PC-9 (cell line): ENCODE data around the gene EGFLAM. TPM values are rescaled to one million over a fixed set of nuclear protein-coding genes. Genes with fewer than 3 reads are reported as not detected.

Source experiments
- BruUV-seq: library from RNA; stranded (reverse); fragments of 400-500 nt; replicated peaks from 2 replicates; lab custom pipeline; 2021; lab: Mats Ljungman, UMichigan
- CTCF ChIA-PET: fragments of 300-600 bp; sonication (Branson Sonifier 250); formaldehyde crosslinking; loops from one replicate; lab custom pipeline; 2022; ENCODE audit warnings: antibody characterized with exemption; lab: Charles Lee
- POLR2A ChIA-PET: fragments of 300-600 bp; sonication (Branson Sonifier 250); formaldehyde crosslinking; loops from one replicate; lab custom pipeline; 2022; ENCODE audit warnings: antibody characterized with exemption; ENCODE audit not compliant: unreplicated experiment; lab: Charles Lee
- DNase-seq, 2 experiments: peaks; one replicate each; pipeline versions ENCODE4 v3.0.0 to v3.0.0-alpha.2; 2015 to 2022; ENCODE audit warnings: mixed read lengths in 1 of 2
- H2AFZ ChIP-seq: fragments of 200-600 bp; sonication (generic); 2 replicates; pipeline ENCODE4 v1.8.1; 2017; ENCODE audit warnings: antibody characterized with exemption
- H3F3A ChIP-seq: fragments of 200-600 bp; sonication (generic); 2 replicates; pipeline ENCODE4 v1.8.1; 2017; ENCODE audit warnings: antibody characterized with exemption, mild to moderate bottlenecking, low read depth; ENCODE audit not compliant: insufficient read depth
- H3K27ac ChIP-seq: fragments of 200-600 bp; sonication (generic); 2 replicates; pipeline ENCODE4 v1.6.1; 2016; ENCODE audit warnings: mixed run types
- H3K27me3 ChIP-seq: fragments of 200-600 bp; sonication (generic); 2 replicates; pipeline ENCODE4 v1.6.1; 2016; ENCODE audit warnings: low read depth, mixed run types; ENCODE audit not compliant: insufficient read depth
- H3K36me3 ChIP-seq: fragments of 200-600 bp; sonication (generic); 2 replicates; pipeline ENCODE4 v1.6.1; 2016; ENCODE audit warnings: low read depth, mixed run types
- H3K4me1 ChIP-seq: fragments of 200-600 bp; sonication (generic); replicated peaks from 2 replicates; pipeline ENCODE4 v1.6.1; 2016; ENCODE audit warnings: mixed run types; ENCODE audit not compliant: insufficient read depth
- H3K4me2 ChIP-seq: fragments of 200-600 bp; sonication (generic); 2 replicates; pipeline ENCODE4 v1.6.1; 2017; ENCODE audit warnings: mixed run types
- H3K4me3 ChIP-seq: fragments of 200-600 bp; sonication (generic); 2 replicates; pipeline ENCODE4 v1.6.1; 2016; ENCODE audit warnings: mixed run types
- H3K79me2 ChIP-seq: fragments of 200-600 bp; sonication (generic); 2 replicates; pipeline ENCODE4 v1.6.1; 2017; ENCODE audit warnings: low read depth, mixed run types
- H3K9me2 ChIP-seq: fragments of 200-600 bp; sonication (generic); 2 replicates; pipeline ENCODE4 v1.8.1; 2017; ENCODE audit warnings: mild to moderate bottlenecking; ENCODE audit not compliant: insufficient read depth
- H3K9me3 ChIP-seq: fragments of 200-600 bp; sonication (generic); 2 replicates; pipeline ENCODE4 v1.8.1; 2016; ENCODE audit warnings: low read depth; ENCODE audit not compliant: insufficient read depth
- H4K20me1 ChIP-seq: fragments of 200-600 bp; sonication (generic); 2 replicates; pipeline ENCODE4 v1.8.1; 2017; ENCODE audit not compliant: insufficient read depth
- CTCF ChIP-seq: fragments of 200-600 bp; sonication (generic); conservative IDR thresholded peaks from 2 replicates; pipeline ENCODE4 v1.6.1; 2017; ENCODE audit warnings: mixed run types, antibody characterized with exemption, mild to moderate bottlenecking, moderate library complexity
- EZH2 ChIP-seq: fragments of 200-600 bp; sonication (generic); IDR thresholded peaks from 2 replicates; pipeline ENCODE4 v1.8.0; 2017; ENCODE audit warnings: antibody characterized with exemption, low read depth
- intact Hi-C: fragments of 100-400 bp; cut with micrococcal nuclease; formaldehyde crosslinking; loops from one replicate; pipeline ENCODE4 v1.10.0; 2022; ENCODE audit not compliant: unreplicated experiment
- total RNA-seq: library from RNA; stranded (reverse); gene quantifications from 2 replicates; pipeline ENCODE4 v1.2.3, GENCODE V29; 2021

The EGFLAM gene
- total RNA-seq, 1 experiment from 2014 or later = not detected

GRCh38 chr5:38369692-38370091 lies 111.3 kb downstream of the EGFLAM start:
- no peaks in the 10 kb centered on the region for H4K20me1 ChIP-seq
- H3K27me3 ChIP-seq = peaks cover 84% of the 10 kb centered on the region
- CTCF ChIA-PET = no interaction called here
- POLR2A ChIA-PET = interaction anchor here (0.5 kb wide), 1 partner anchor 72 kb away, joined by 9 read pairs; no protein-coding TSS in a partner anchor
- H3K9me3 ChIP-seq = no peaks in the 10 kb centered on the region
- DNase-seq = peak in 1 of 2 experiments; percentile 34
- no peaks in the 10 kb centered on the region for H3K79me2 ChIP-seq
- no peaks in the 10 kb centered on the region for H3F3A ChIP-seq
- H3K4me3 ChIP-seq = no peak overlapping the region
- TF ChIP-seq EZH2 = no peak
- TF ChIP-seq CTCF = no peak
- no peak overlapping the region for H3K4me2 ChIP-seq
- intact Hi-C loops = no loop called here
- H3K36me3 ChIP-seq = no peaks in the 10 kb centered on the region
- no peaks in the 10 kb centered on the region for H3K9me2 ChIP-seq
- no peaks in the 10 kb centered on the region for H3K4me1 ChIP-seq
- H2AFZ ChIP-seq = no peak overlapping the region
- H3K27ac ChIP-seq = no peak overlapping the region
- BruUV-seq = no TSS peak

- H3K9me3 ChIP-seq = no peaks in the 10 kb centered on the region
- no TSS peak for BruUV-seq
- peak in 1 of 2 experiments; percentile 21 for DNase-seq
- no peaks in the 10 kb centered on the region for H3K4me1 ChIP-seq
- H4K20me1 ChIP-seq = no peaks in the 10 kb centered on the region
- H3K4me3 ChIP-seq = no peak overlapping the region
- H3K27ac ChIP-seq = no peak overlapping the region
- no peak overlapping the region for H2AFZ ChIP-seq
- no peaks in the 10 kb centered on the region for H3K79me2 ChIP-seq
- TF ChIP-seq CTCF (no peak), EZH2 (no peak)
- H3F3A ChIP-seq = no peaks in the 10 kb centered on the region
- CTCF ChIA-PET = no interaction called here
- no peak overlapping the region for H3K4me2 ChIP-seq
- H3K27me3 ChIP-seq = peaks cover 89% of the 10 kb centered on the region
- intact Hi-C loops = no loop called here
- H3K36me3 ChIP-seq = no peaks in the 10 kb centered on the region
- H3K9me2 ChIP-seq = no peaks in the 10 kb centered on the region
- POLR2A ChIA-PET = interaction anchor here (0.5 kb wide), 1 partner anchor 71 kb away, joined by 9 read pairs; no protein-coding TSS in a partner anchor
Measured at GRCh38 chr5:38370358-38371100, 112.2 kb downstream of the EGFLAM start.

- Histone ChIP-seq H3K36me3 (no peaks in the 10 kb centered on the region), H3F3A (no peaks in the 10 kb centered on the region), H3K9me2 (no peaks in the 10 kb centered on the region), H3K4me3 (no peak overlapping the region), H3K27ac (no peak overlapping the region), H2AFZ (no peak overlapping the region), H3K4me2 (no peak overlapping the region), H3K27me3 (peaks cover 95% of the 10 kb centered on the region), H3K79me2 (no peaks in the 10 kb centered on the region), H4K20me1 (no peaks in the 10 kb centered on the region), H3K4me1 (no peaks in the 10 kb centered on the region), H3K9me3 (no peaks in the 10 kb centered on the region)
- TF ChIP-seq CTCF = no peak
- TF ChIP-seq EZH2 = no peak
- ChIA-PET POLR2A (interaction anchor here (0.6 kb wide), 1 partner anchor 289 kb away, joined by 6 read pairs; no protein-coding TSS in a partner anchor), CTCF (no interaction called here)
- DNase-seq = no peak
- no TSS peak for BruUV-seq
- intact Hi-C loops = no loop called here
Measured at GRCh38 chr5:38371596-38371995, 113.2 kb downstream of the EGFLAM start.
